HG02852 (cell line): ENCODE data around the gene GPC1.

Experiments
- ATAC-seq: cut with Tn5 transposase; IDR thresholded peaks from one replicate; pipeline ENCODE4 v1.9.1; 2021; ENCODE audit warnings: mild to moderate bottlenecking, moderate library complexity; ENCODE audit not compliant: unreplicated experiment

The GPC1 gene

GRCh38 chr2:240430595-240430994 is 4.9 kb upstream of the GPC1 start:
- ATAC-seq, result no peak

DNA sequence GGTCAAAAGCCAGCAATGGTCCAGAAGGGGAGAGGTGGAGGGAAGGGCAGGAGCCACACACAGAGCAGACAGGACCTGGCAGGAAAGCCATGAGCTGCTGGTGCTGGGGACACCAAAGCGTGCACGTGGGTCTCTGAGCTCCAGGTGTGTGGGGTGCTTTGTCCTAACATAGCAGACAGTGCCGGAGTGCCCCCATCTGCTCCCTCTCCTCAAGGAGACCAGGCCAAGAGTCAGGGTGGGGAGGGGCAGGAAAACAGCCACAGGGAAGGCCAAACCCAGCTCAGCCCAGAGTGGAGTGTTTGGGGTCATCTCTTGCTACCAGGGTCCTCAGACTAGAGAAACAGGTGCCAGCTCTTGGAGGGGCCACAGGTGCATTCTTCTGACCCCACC is 4.2 kb upstream of the GPC1 start:
- ATAC-seq, result no peak

GRCh38 chr2:240431661-240432424 is 3.6 kb upstream of the GPC1 start:
- ATAC-seq, result no peak

- ATAC-seq, result no peak
Observed at GRCh38 chr2:240432430-240432819, 3.0 kb upstream of the GPC1 start.

DNA sequence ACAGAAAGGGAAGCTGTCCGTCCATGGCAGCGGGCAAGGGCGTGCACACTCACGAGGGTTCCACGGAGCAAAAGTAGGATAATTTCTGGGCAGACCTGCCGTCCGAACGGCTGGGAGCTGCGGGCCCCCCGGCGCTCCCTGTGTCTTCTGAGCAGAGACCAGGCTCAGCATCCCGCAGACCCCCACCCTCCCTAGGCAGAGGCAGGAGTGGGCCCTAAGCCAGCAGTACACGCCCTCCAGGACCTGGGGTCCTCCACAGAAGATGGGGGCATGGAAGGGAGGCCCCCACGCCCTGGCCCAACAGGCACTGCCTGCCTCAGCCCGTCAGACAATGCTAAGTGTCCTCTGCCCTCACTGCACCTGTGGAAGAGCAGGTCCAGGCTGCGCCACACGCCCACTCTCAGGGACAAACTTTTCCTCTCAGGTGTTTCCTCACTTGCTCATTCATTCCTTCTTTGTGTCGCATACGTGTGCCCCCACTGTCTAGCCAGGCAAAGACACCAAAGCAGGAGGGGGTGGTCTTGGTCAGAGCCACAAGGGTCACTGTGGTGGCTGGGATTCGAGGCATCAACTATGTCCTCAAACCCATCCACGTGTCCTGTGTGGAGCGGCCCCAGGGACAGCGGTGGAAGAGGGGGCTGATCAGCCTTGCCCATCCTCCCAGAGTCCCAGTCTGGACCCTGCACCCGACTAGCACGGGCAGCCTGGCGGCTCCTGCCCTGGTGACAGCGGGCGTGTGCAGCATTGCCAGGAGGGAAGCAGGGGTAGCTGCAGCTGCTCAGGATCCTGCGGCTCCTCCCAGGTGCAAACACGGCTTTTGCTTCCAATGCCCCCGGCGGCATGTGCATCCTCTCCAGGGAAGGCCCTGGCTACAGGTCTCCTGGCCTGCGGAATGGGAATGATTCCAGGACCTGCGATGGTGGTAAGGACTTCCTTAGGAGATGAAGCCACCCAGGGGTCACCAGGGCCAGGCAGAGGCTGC is 2.4 kb upstream of the GPC1 start:
- ATAC-seq, result no peak

GRCh38 chr2:240433973-240434727 is 1.3 kb upstream of the GPC1 start:
- no peak for ATAC-seq

- no peak for ATAC-seq
Observed at GRCh38 chr2:240434728-240435456, 571 bp upstream of the GPC1 start.

DNA sequence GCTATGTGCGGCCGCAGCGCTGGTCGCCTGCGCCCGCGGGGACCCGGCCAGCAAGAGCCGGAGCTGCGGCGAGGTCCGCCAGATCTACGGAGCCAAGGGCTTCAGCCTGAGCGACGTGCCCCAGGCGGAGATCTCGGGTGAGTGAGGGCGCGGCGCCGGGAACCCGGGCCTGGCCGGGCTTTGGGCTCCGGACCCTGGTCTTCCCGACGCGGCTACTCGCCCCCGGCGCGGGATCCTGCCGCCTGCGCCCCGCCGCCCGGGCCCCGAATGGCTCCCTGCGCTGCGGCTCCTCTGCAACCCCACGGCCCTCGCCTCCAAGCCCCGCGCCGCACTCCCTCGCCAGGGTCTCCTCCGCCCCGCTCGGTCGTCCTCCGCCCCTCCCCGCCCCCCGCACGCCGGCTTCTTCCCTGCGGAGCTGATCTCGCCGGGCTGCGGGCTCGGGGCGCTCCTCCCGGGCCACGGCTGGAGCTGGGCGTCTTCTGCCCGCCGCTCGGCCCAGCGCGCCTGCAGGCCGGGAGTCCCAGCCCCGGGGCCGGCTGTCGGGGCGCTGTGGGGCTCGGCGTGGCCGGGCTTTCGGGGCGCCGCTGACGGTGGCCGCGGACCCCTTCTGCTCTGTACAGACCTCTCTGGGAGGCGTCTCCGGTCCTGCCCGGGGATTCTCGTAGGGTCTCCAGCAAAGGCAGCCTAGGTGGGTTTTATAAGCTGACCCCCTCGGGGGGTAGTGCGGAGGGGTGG is 652 bp downstream of the GPC1 start:
- ATAC-seq, result no peak

DNA sequence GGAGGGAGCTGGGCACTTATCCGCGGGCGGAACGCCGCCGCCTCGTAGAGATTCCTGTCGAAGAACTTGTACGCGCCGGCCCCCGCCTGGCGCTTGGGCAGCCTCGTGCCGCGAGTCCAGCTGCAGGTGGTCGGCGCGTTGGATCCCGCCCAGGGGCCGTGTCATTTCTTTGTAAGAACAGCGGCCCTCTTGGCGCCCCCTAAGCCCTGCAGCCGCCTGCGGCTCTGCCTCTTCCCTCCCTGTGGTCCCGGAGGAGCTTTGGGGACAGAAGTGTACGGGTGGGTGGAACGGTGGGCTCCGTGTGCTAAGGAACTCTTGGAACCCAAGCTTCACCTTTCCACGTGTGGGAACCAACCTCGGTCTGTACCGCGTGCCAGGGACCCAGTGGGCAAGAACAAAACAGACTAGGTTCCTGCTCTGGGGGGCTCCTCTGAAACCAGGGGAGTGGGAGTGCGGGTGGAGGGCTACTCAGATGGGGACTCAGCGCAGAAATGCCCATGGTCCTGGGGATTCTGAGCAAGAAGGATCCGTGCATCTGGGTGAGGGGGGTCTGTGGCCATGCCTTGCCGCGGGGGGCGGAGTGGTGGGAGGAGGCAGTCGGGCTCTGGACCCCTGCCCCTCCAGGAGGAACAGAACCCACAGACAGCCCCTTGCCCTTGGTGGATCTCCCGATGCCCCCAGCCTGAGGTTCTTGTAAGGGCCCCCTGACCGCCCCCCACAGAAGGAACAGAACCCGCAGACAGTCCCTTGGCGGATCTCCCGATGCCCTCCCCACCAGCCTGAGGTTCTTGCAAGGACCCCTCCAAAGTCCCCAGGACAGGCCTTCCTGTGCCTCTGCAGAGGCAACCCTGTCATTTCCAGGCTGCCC is 1.5 kb downstream of the GPC1 start:
- no peak for ATAC-seq

GRCh38 chr2:240437551-240437860 is 2.0 kb downstream of the GPC1 start:
- ATAC-seq, result no peak

DNA sequence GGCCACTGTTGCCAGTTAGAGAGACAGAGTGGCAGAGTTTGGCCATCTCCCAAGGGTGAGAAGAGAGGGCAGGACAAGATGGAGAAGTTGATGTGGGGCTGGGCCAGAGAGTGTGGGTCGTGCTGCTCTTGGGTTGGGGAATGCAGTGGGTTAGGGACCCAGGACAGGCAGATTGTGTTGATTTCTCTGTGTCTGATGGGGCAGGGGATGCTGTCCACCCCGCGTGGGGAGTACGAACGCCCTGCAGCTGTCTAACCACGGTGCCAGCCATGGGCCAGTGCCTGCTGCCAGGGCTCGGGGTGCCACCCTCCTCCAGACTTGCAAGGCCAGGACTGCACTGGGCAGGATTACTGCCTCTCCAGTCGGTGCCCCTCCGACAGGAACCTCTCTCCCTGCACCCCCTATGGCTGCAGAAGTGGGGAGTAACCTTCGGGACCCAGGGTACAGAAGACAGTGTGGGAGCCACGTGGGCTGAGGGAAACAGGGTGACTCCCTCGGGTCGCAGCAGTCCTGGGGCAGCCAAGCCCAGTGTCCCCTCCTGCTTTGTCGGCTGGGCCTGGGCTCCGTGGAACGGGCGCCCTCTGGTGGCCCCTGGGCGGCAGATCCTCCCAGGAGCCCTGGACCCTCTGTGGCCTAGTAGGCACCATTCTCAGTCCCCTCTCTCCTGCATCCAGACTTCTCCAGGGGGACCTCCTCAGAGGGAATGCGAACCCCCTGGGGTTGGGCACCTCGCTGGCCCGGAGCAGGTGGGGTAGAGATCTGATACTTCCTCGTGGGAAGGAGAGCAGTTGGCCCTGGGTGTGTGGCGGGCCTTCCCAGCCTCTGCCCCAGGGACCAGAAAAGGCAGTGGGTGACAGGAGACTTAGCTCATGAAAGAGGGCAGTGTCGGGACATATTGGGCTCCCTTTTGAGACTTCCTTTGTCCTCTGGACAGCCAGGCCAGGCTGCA is 2.7 kb downstream of the GPC1 start:
- ATAC-seq, result no peak

DNA sequence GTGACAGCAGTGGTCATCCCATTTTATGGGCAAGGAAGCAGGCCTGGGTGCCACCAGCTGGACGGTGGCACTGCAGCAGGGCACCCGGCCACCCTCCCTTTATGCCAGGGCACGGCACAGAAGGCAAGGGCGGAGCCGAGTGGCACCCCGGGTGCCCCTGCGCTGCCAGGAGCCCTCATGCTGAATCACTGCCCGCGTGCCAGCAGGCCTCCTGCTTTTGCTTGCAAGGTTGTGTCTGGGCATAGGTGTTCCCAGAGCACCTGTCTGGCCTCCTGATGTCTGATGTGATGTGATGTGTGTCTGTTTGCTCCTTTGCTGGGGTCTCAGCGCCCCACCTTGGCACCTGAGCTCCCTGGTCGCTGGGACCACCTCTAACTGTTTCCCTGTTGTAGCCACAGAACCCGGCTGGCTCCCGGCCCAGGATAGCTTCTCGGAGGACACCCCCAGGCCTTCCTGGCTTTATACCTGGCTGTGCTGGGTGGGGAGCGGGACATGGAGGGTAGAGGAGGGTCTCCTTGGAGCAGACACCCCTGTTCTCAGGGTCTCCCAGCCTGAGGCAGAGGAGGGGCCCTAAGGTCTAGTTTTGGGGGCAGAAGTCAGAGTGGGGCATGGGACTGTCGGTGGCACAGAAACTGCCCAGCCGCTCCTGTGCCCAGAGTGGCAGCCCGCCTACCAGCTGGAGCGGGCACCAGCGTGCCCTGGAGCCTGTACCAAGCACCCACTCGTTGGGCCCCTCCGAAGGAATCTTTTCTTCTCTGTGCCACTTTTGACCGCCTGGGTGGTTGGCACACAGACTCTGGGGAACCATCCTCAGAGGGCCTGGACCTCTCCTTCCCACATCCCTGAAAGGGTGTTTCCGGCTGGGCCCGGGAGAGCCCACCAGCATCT is 3.6 kb downstream of the GPC1 start:
- no peak for ATAC-seq

- ATAC-seq, result no peak
Observed at GRCh38 chr2:240439698-240440151, 4.3 kb downstream of the GPC1 start.

- ATAC-seq, result no peak
Observed at GRCh38 chr2:240440251-240440650, 4.8 kb downstream of the GPC1 start.

GRCh38 chr2:240440704-240441320 is 5.3 kb downstream of the GPC1 start:
- ATAC-seq, result no peak

- no peak for ATAC-seq
Observed at GRCh38 chr2:240441326-240441992, 6.0 kb downstream of the GPC1 start.
